ENCODE results near the gene OR7A17.
A peak's percentile ranks its signal among the peaks of the same experiment; 100 is the strongest.

OR7A17 gene

DNA sequence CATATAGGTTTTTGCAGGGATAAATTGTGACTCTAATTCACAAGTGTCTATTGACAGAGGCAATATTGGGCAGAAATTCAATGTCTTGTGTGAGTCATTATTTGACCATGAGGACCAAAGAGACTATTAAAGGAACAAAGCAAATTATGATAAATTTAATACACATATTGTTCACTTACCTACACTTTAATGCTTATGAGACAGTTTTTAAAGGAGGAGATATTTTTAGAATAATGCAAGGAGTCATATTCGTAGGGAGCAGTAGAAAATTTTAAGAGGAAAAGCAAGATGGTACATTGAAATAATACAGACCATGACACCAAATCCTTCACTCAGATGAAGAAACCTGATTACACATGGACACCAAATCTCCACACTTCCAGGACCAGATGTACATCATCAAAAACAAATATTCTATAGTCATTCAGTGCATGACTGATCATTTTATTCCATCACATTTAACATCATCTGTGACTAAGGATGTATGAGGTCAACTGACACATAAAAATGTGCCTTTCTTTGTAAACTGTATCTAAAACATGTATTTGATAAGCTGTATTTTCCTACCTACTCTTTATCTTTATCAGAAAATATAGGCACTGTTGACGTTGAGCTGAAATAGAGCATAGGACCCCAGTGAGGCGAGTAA, 4.2 kb upstream of the OR7A17 start:
- TF ChIP-seq, protein P1, sequence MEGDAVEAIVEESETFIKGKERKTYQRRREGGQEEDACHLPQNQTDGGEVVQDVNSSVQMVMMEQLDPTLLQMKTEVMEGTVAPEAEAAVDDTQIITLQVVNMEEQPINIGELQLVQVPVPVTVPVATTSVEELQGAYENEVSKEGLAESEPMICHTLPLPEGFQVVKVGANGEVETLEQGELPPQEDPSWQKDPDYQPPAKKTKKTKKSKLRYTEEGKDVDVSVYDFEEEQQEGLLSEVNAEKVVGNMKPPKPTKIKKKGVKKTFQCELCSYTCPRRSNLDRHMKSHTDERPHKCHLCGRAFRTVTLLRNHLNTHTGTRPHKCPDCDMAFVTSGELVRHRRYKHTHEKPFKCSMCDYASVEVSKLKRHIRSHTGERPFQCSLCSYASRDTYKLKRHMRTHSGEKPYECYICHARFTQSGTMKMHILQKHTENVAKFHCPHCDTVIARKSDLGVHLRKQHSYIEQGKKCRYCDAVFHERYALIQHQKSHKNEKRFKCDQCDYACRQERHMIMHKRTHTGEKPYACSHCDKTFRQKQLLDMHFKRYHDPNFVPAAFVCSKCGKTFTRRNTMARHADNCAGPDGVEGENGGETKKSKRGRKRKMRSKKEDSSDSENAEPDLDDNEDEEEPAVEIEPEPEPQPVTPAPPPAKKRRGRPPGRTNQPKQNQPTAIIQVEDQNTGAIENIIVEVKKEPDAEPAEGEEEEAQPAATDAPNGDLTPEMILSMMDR (IDR thresholded peaks at IDR 0.05) = no peak
- no peak for TF ChIP-seq ZFX (IDR thresholded peaks at IDR 0.05; ENCODE audit: borderline replicate concordance)
- no peak overlapping the region for H3K27ac ChIP-seq

DNA sequence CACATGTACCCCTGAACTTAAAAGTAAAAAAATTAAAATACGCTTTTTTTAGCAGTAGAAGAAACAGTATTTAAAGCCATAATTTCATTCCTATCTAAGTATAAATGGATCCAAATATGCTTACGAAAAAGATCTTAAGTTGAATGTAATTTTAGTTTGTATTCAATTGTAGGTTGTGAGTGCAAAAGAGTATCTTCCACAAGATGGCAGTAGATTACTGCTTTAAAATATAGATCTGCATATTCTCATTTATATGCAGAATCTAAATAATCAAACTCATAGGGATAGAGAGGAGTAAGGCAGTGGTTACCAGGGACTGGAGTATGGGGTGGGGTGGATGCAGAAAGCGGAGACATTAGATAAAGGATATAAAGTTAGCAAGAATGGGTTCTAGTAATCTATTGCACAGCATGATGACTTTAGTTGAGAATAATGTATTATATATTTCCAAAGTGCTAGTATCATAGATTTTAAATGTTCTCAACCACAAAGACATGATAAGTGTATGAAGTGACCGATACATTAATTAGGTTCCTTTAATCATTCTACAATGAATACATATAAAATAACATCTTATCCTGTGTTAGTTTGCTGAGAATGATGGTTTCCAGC, 14.2 kb downstream of the OR7A17 start:
- no peak overlapping the region for H3K27ac ChIP-seq
- no peak for TF ChIP-seq ZFX (IDR thresholded peaks at IDR 0.05; ENCODE audit: borderline replicate concordance)
- TF ChIP-seq, protein P1 (IDR thresholded peaks at IDR 0.05) = peak; percentile 72

DNA sequence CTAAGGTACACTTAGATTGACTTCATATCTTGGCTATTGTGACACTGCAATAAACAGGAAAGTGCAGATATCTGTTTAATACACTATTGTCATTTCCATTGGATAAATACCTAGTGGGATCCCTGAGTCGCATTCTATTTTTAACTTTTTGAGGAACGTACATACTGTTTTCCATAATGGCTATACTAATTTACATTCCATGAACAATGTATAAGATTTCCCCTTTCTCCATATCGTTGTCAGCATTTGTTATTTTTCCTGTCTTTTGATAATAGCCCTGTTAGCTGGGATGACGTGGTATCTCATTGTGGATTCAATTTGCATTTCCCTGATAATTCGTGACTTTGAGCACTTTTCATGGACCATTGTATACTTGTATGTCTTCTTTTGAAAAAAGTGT, 17.4 kb downstream of the OR7A17 start:
- no peak overlapping the region for H3K27ac ChIP-seq
- TF ChIP-seq ZFX (IDR thresholded peaks at IDR 0.05; ENCODE audit: borderline replicate concordance) = no peak
- TF ChIP-seq, protein P1 (IDR thresholded peaks at IDR 0.05) = no peak

DNA sequence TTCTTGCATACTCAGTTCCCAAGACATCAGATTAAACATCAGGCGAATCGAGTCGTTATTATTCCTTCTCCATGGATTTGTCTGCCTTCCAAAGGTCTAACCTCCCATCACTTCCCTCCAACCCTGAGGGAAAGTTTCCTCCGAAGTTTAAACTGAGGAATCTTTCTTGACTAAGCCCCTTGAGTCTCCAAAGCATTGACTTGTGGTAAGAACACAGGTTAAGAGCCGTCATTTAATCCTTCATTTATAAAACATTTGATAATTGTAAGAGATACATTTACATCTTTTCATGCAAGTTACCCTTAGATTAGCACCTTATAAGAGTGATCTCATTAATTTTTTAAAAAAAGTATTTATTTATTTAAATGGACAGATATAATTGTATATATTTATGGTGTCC, 37.1 kb downstream of the OR7A17 start, which contains the start of gene OR7A10:
Gene OR7A10 (minus strand): TSS at position 101 of the 400 bp plus-strand sequence. CDS start 7,045 bp downstream, outside the sequence.
- TF ChIP-seq, protein P1 (IDR thresholded peaks at IDR 0.05) = no peak
- no peak for TF ChIP-seq ZFX (IDR thresholded peaks at IDR 0.05; ENCODE audit: borderline replicate concordance)
- no peak within 1 kb of the TSS for H3K27ac ChIP-seq

DNA sequence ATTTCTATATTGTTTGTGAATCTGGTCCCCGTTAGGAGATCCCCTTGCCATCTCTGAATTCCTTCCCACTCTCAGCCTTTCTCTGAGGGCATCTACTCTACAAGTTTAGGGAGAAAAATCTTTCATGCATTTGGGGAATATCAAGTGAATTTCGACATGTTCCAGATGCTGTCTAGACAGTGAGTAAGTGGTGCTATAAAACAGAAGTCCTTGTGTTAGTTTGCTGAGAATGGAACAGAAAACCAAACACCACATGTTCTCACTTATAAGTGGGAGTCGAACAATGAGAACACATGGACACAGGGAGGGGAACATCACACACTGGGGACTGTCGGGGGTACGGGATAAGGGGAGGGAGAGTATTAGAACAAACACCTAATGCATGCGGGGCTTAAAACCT, 42.4 kb downstream of the OR7A17 start:
- TF ChIP-seq, protein P1 (IDR thresholded peaks at IDR 0.05) = no peak
- TF ChIP-seq ZFX (IDR thresholded peaks at IDR 0.05; ENCODE audit: borderline replicate concordance) = no peak
- no peak overlapping the region for H3K27ac ChIP-seq

DNA sequence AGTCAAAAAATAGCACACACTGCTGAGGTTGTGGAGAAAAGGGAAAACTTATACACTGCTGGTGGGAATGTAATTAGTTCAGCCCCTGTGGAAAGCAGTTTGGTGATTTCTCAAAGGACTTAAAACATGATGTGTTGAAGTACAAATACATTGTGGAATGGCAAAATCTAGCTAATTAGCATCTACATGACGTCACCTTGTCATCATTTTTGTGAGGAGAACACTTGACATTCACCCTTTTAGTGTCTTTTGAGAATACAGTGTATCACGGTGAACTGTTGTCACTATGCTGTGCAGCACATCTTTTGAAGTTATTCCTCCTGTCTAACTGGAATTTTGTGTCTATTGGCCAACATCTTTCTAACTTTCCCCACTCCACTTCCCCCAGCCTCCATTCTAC, 42.8 kb downstream of the OR7A17 start:
- H3K27ac ChIP-seq = no peak overlapping the region
- TF ChIP-seq, protein P1 (IDR thresholded peaks at IDR 0.05) = no peak

DNA sequence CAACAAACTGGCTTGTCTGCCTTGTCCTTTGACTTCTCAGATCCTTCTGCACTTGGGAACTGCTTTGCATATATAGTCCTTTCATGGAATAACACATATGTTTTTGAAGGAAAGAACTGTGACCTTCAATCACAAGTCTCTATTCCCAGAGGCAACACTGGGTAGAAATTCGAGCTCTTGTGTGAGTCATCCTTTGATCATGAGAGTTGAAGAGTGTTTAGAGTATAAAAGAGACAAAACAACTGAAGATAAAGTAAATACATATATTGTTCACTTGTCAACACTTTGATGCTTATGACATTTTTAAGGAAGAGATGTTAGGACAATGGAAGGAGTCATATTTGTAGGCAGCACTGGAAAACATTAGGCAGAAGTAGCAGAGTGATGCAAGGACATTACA, 45.7 kb downstream of the OR7A17 start:
- no peak overlapping the region for H3K27ac ChIP-seq
- TF ChIP-seq, protein P1 (IDR thresholded peaks at IDR 0.05) = no peak
- no peak for TF ChIP-seq ZFX (IDR thresholded peaks at IDR 0.05; ENCODE audit: borderline replicate concordance)
